ENCODE data around the gene FAM240A. TPM values are rescaled to one million over a fixed set of nuclear protein-coding genes. Genes with fewer than 3 reads are reported as not detected.

FAM240A gene
- total and polyA plus RNA-seq, 2 donors (not counting 3 experiments of a cell fraction or from before 2014, with no cell fraction given) = not detected

- dilution Hi-C loops (cut with MboI; ENCODE audit: extremely low pct_ligation_motif_present, low sequenced_read_pairs) (no loop called here), intact Hi-C loops (cut with micrococcal nuclease) (no loop called here)
- no peak for DNase-seq (ENCODE audit: low read depth, low spot score)
- no peaks in the 10 kb centered on the region for H3K79me2 ChIP-seq (ENCODE audit: control insufficient read depth, insufficient read depth, low read length)
- H3K9me3 ChIP-seq (replicated peaks; ENCODE audit: control insufficient read depth, insufficient read depth, low read length) = no peaks in the 10 kb centered on the region
- H3K4me1 ChIP-seq (ENCODE audit: control insufficient read depth, extremely low read depth, insufficient read depth, low read length) = no peaks in the 10 kb centered on the region
- no peaks in the 10 kb centered on the region for H4K20me1 ChIP-seq (replicated peaks; ENCODE audit: control insufficient read depth, extremely low read depth, insufficient read depth, low read length)
- ChIA-PET CTCF (interaction anchor here (1.0 to 1.4 kb wide), 2 partner anchors 36 to 105 kb away, joined by 4 to 6 read pairs; no protein-coding TSS in a partner anchor), POLR2A (no interaction called here)
- H3K27ac ChIP-seq (ENCODE audit: insufficient read depth, low read depth, low read length) = no peak overlapping the region
- H2AFZ ChIP-seq (ENCODE audit: low read depth, low read length) = no peak overlapping the region
- no peaks in the 10 kb centered on the region for H3K9me1 ChIP-seq (replicated peaks; ENCODE audit: control insufficient read depth, extremely low read depth, insufficient read depth, low read length)
- TF ChIP-seq MYC (IDR thresholded peaks at IDR 0.05; ENCODE audit: low read depth, low read length) (no peak), POLR2AphosphoS5 (IDR thresholded peaks at IDR 0.05; ENCODE audit: insufficient read depth, low read depth, low read length) (no peak), FOS (IDR thresholded peaks at IDR 0.05; ENCODE audit: borderline replicate concordance, insufficient read depth, low read length) (no peak), EZH2 (IDR thresholded peaks at IDR 0.05; ENCODE audit: borderline replicate concordance, low read depth, low read length, severe bottlenecking) (no peak), POLR2A (IDR thresholded peaks at IDR 0.05; ENCODE audit: low read depth, low read length) (no peak), CTCF (IDR thresholded peaks at IDR 0.05; ENCODE audit: extremely low read depth in 1 of 2, insufficient read depth in 1 of 2, low read depth in 1 of 2, low read length in 2 of 2) (no peak), JUN (IDR thresholded peaks at IDR 0.05; ENCODE audit: borderline replicate concordance, insufficient read depth, insufficient read length, low read depth) (no peak), GATA2 (IDR thresholded peaks at IDR 0.05; ENCODE audit: insufficient read depth, insufficient read length, low read depth, low read length) (no peak)
- TF ChIP-seq, protein P1, sequence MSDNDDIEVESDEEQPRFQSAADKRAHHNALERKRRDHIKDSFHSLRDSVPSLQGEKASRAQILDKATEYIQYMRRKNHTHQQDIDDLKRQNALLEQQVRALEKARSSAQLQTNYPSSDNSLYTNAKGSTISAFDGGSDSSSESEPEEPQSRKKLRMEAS (IDR thresholded peaks at IDR 0.05; ENCODE audit: insufficient read depth, insufficient read length) = no peak
- no TSS peak for BruUV-seq (replicated peaks)
- H3K4me3 ChIP-seq (replicated peaks in 1 of 3; ENCODE audit: insufficient read depth in 1 of 3, low read depth in 1 of 3, low read length in 3 of 3) = no peak overlapping the region
- H3K27me3 ChIP-seq (ENCODE audit: control insufficient read depth in 2 of 2, insufficient read depth in 2 of 2, low read length in 2 of 2) = peaks cover 0 to 2% of the 10 kb centered on the region in 2 experiments
- H3K9ac ChIP-seq (replicated peaks; ENCODE audit: extremely low read depth, insufficient read depth, low read length) = no peak overlapping the region
- FAIRE-seq = no peak
- no peaks in the 10 kb centered on the region for H3K36me3 ChIP-seq (ENCODE audit: control insufficient read depth in 2 of 2, extremely low read depth in 1 of 2, insufficient read depth in 2 of 2, low read length in 2 of 2)
- H3K4me2 ChIP-seq (ENCODE audit: insufficient read depth, low read length) = no peak overlapping the region
Measured at GRCh38 chr3:46593979-46594378, 18.3 kb upstream of the FAM240A start.

Measured in endothelial cell of umbilical vein (primary cell).